MM.1S (cell line): Measurements from ENCODE around the gene CHST15.

ENCODE experiments used
- EZH2 ChIP-seq: fragments of 300-600 bp; sonication (generic); optimal IDR thresholded peaks from 2 replicates; pipeline ENCODE3; 2017; ENCODE audit warnings: low read depth, mild to moderate bottlenecking, antibody characterized with exemption, low read length, mixed read lengths
- EZH2phosphoT487 ChIP-seq: fragments of 300-600 bp; sonication (generic); IDR thresholded peaks from 2 replicates; pipeline ENCODE4 v1.6.1; 2018; ENCODE audit warnings: antibody characterized with exemption, low read length
- TF ChIP-seq, protein P1 (sequence below): fragments of 300-600 bp; sonication (generic); IDR thresholded peaks from 2 replicates; pipeline ENCODE4 v1.5.1; 2016; ENCODE audit warnings: antibody characterized with exemption, low read length, mixed read lengths

DNA sequence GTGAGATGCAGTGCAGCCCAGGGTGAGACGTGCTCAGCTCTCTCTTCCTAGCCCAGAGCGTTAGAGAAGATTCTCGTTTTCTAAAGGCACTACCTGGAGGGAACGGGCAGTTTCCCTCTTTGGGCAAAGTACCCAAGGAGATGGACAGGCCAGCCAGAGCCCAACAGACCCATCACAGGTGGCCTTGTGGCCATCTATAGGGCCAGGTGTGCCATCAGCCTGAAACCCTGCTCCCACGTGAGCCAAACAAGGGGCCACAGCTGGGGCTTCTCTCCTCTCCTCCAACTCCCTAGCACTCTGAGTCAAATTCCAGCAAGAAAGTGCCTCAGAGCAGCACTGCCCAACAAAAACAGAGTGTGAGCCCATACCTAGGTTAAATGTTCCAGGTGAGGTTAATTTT lies 22.3 kb downstream of the CHST15 start:
- TF ChIP-seq, protein P1, sequence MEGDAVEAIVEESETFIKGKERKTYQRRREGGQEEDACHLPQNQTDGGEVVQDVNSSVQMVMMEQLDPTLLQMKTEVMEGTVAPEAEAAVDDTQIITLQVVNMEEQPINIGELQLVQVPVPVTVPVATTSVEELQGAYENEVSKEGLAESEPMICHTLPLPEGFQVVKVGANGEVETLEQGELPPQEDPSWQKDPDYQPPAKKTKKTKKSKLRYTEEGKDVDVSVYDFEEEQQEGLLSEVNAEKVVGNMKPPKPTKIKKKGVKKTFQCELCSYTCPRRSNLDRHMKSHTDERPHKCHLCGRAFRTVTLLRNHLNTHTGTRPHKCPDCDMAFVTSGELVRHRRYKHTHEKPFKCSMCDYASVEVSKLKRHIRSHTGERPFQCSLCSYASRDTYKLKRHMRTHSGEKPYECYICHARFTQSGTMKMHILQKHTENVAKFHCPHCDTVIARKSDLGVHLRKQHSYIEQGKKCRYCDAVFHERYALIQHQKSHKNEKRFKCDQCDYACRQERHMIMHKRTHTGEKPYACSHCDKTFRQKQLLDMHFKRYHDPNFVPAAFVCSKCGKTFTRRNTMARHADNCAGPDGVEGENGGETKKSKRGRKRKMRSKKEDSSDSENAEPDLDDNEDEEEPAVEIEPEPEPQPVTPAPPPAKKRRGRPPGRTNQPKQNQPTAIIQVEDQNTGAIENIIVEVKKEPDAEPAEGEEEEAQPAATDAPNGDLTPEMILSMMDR, result no peak
- TF ChIP-seq EZH2 (no peak), EZH2phosphoT487 (no peak)
